HCT116 (cell line): ENCODE measurements around the gene DPF3. TPM values are rescaled to one million over a fixed set of nuclear protein-coding genes. Genes with fewer than 3 reads are reported as not detected.

ENCODE experiments used
- ATAC-seq: fragments of 200-7000 bp; cut with Tn5 transposase; 2 replicates; pipeline ENCODE4 v1.9.1; 2020; ENCODE audit warnings: mild to moderate bottlenecking, moderate library complexity
- BruUV-seq: library from RNA; stranded (reverse); fragments of 400-500 nt; replicated peaks from 2 replicates; lab custom pipeline; 2021; lab: Mats Ljungman, UMichigan
- CTCF ChIA-PET: fragments of 300-600 bp; sonication (Branson Sonifier 250); formaldehyde crosslinking; loops from one replicate; lab custom pipeline; 2021; ENCODE audit warnings: antibody characterized with exemption; lab: Charles Lee
- POLR2A ChIA-PET: fragments of 300-600, 350-600 bp; sonication (Branson Sonifier 250); formaldehyde crosslinking; loops from one replicate; lab custom pipeline; 2021; ENCODE audit warnings: antibody characterized with exemption; lab: Charles Lee
- RAD21 ChIA-PET, 2 experiments: fragments of 300-600 bp; sonication (Branson Sonifier 250); formaldehyde crosslinking; loops; one replicate each; lab custom pipeline; 2023; ENCODE audit warnings: low total read pairs in 2 of 2; ENCODE audit not compliant: uncharacterized antibody in 2 of 2, unreplicated experiment in 2 of 2, low non-redundant PET in 1 of 2; lab: Charles Lee
- DNase-seq: peaks from one replicate; pipeline ENCODE4 v3.0.0-alpha.2; 2010; ENCODE audit warnings: low read depth, low spot score
- H2AFZ ChIP-seq: fragments of 200-600 bp; shearing (Covaris generic), sonication (generic); 2 replicates; pipeline ENCODE4 v1.6.1; 2017; ENCODE audit warnings: low read depth, mixed run types, mixed read lengths, antibody characterized with exemption, low read length; ENCODE audit not compliant: poor library complexity, severe bottlenecking
- H3K27ac ChIP-seq: 2 replicates; pipeline ENCODE4 v1.5.1; 2012; ENCODE audit warnings: low read depth, low read length
- H3K27me3 ChIP-seq: fragments of 200-600 bp; sonication (generic); 2 replicates; pipeline ENCODE4 v1.6.1; 2016; ENCODE audit warnings: mixed run types, low read length, mixed read lengths; ENCODE audit not compliant: insufficient read depth
- H3K36me3 ChIP-seq, 2 experiments: fragments of 200-500 bp in 1 of 2; fragments of 200-600 bp in 1 of 2; sonication (Bioruptor generic) in 1 of 2; sonication (generic) in 1 of 2; 2 replicates each; pipeline versions ENCODE4 v1.5.1 to v1.6.1; 2014 to 2016; ENCODE audit warnings: low read length in 2 of 2, inconsistent platforms in 1 of 2, mixed read lengths in 1 of 2, mixed run types in 1 of 2; ENCODE audit not compliant: insufficient read depth in 2 of 2, control insufficient read depth in 1 of 2
- H3K4me1 ChIP-seq, 2 experiments: fragments of 200-600 bp in 1 of 2; sonication (generic) in 1 of 2; 2 replicates each; pipeline versions ENCODE4 v1.5.1 to v1.6.1; 2012 to 2017; ENCODE audit warnings: low read length in 2 of 2, inconsistent platforms in 1 of 2, mild to moderate bottlenecking in 1 of 2, mixed read lengths in 1 of 2, mixed run types in 1 of 2, moderate library complexity in 1 of 2; ENCODE audit not compliant: insufficient read depth in 2 of 2, control insufficient read depth in 1 of 2
- H3K4me2 ChIP-seq: fragments of 200-600 bp; sonication (generic); 2 replicates; pipeline ENCODE4 v1.6.1; 2017; ENCODE audit warnings: mixed run types, low read length, mixed read lengths
- H3K4me3 ChIP-seq, 2 experiments: fragments of 200-600 bp in 1 of 2; sonication (generic) in 1 of 2; replicated peaks in 1 of 2; 2 replicates each; pipeline ENCODE4 v1.5.1; 2011 to 2016; ENCODE audit warnings: low read length in 2 of 2, control low read depth in 1 of 2, low read depth in 1 of 2, mild to moderate bottlenecking in 1 of 2, mixed read lengths in 1 of 2, mixed run types in 1 of 2
- H3K79me2 ChIP-seq: fragments of 200-600 bp; sonication (generic); 2 replicates; pipeline ENCODE4 v1.6.1; 2017; ENCODE audit warnings: mild to moderate bottlenecking, mixed run types, low read length, moderate library complexity, mixed read lengths; ENCODE audit not compliant: insufficient read depth
- H3K9ac ChIP-seq: fragments of 200-600 bp; sonication (generic); 2 replicates; pipeline ENCODE4 v1.6.1; 2016; ENCODE audit warnings: low read length, mixed read lengths
- H3K9me2 ChIP-seq: fragments of 200-600 bp; sonication (generic), shearing (Covaris generic); 2 replicates; pipeline ENCODE4 v1.6.1; 2017; ENCODE audit warnings: mixed run types, mild to moderate bottlenecking, moderate library complexity; ENCODE audit not compliant: insufficient read depth
- H3K9me3 ChIP-seq, 2 experiments: fragments of 200-500 bp in 1 of 2; fragments of 200-600 bp in 1 of 2; sonication (Bioruptor generic) in 1 of 2; sonication (generic) in 1 of 2; 2 replicates each; pipeline ENCODE4 v1.6.1; 2014 to 2017; ENCODE audit warnings: low read length in 2 of 2, mixed read lengths in 2 of 2, inconsistent platforms in 1 of 2, low read depth in 1 of 2, mild to moderate bottlenecking in 1 of 2, mixed run types in 1 of 2, moderate library complexity in 1 of 2; ENCODE audit not compliant: control insufficient read depth in 1 of 2, insufficient read depth in 1 of 2
- H4K20me1 ChIP-seq: fragments of 200-600 bp; sonication (generic), shearing (Covaris generic); 2 replicates; pipeline ENCODE4 v1.6.1; 2017; ENCODE audit warnings: mixed run types, mild to moderate bottlenecking, moderate library complexity; ENCODE audit not compliant: insufficient read depth
- CBX3 ChIP-seq: IDR thresholded peaks from 2 replicates; pipeline ENCODE4 v1.6.1; 2012; ENCODE audit warnings: low read depth
- CEBPB ChIP-seq: IDR thresholded peaks from 2 replicates; pipeline ENCODE4 v1.6.1; 2012; ENCODE audit warnings: low read depth
- EGR1 ChIP-seq: IDR thresholded peaks from 2 replicates; pipeline ENCODE4 v1.6.1; 2012; ENCODE audit warnings: low read depth
- ELF1 ChIP-seq: IDR thresholded peaks from 2 replicates; pipeline ENCODE4 v1.6.1; 2012; ENCODE audit warnings: low read depth, borderline replicate concordance
- EZH2 ChIP-seq: fragments of 200-600 bp; sonication (generic); IDR thresholded peaks from 2 replicates; pipeline ENCODE4 v1.6.1; 2017; ENCODE audit warnings: antibody characterized with exemption, mixed run types
- EZH2phosphoT487 ChIP-seq: fragments of 200-600 bp; IDR thresholded peaks from 2 replicates; pipeline ENCODE4 v1.6.1; 2018; ENCODE audit warnings: antibody characterized with exemption, borderline replicate concordance
- FOSL1 ChIP-seq: IDR thresholded peaks from 2 replicates; pipeline ENCODE4 v1.6.1; 2012; ENCODE audit warnings: low read depth
- JUND ChIP-seq: IDR thresholded peaks from 2 replicates; pipeline ENCODE4 v1.6.1; 2012
- MAX ChIP-seq: IDR thresholded peaks from 2 replicates; pipeline ENCODE4 v1.6.1; 2012
- POLR2A ChIP-seq: IDR thresholded peaks from 2 replicates; pipeline ENCODE4 v1.7.0; 2011; ENCODE audit warnings: borderline replicate concordance; ENCODE audit not compliant: insufficient read depth, insufficient read length; ENCODE audit errors: extremely low read depth
- POLR2AphosphoS5 ChIP-seq: IDR thresholded peaks from 2 replicates; pipeline ENCODE4 v1.6.1; 2011; ENCODE audit warnings: mild to moderate bottlenecking, low read depth, low read length, moderate library complexity
- RAD21 ChIP-seq: IDR thresholded peaks from 2 replicates; pipeline ENCODE4 v1.6.1; 2012; ENCODE audit warnings: low read depth, mild to moderate bottlenecking
- SIN3A ChIP-seq: IDR thresholded peaks from 2 replicates; pipeline ENCODE4 v1.6.1; 2012; ENCODE audit warnings: low read depth
- SP1 ChIP-seq: IDR thresholded peaks from 2 replicates; pipeline ENCODE4 v1.6.1; 2012; ENCODE audit warnings: low read depth
- SRF ChIP-seq: IDR thresholded peaks from 2 replicates; pipeline ENCODE4 v1.6.1; 2012; ENCODE audit warnings: low read depth
- YY1 ChIP-seq: IDR thresholded peaks from 2 replicates; pipeline ENCODE4 v1.6.1; 2011; ENCODE audit warnings: low read length, low read depth, moderate library complexity, mild to moderate bottlenecking; ENCODE audit not compliant: insufficient replicate concordance; ENCODE audit errors: extremely low read depth
- ZFX ChIP-seq: fragments of 450-650 bp; IDR thresholded peaks from 2 replicates; pipeline ENCODE4 v1.6.1; 2017
- ZNF274 ChIP-seq: fragments of 200-500 bp; sonication (Bioruptor generic); IDR thresholded peaks from 2 replicates; pipeline ENCODE4 v1.6.1; 2014; ENCODE audit warnings: mild to moderate bottlenecking, low read depth, low read length, inconsistent platforms
- intact Hi-C: fragments of 100-400 bp; cut with micrococcal nuclease; formaldehyde crosslinking; loops from 2 replicates; pipeline ENCODE4 v1.10.0; 2022
- total RNA-seq: library from RNA; stranded (reverse); gene quantifications from one replicate; pipeline ENCODE4 v1.2.1, GENCODE V29; 2021; ENCODE audit not compliant: unreplicated experiment
- TF ChIP-seq, protein P1 (sequence below): IDR thresholded peaks from 2 replicates; pipeline ENCODE4 v1.6.1; 2012; ENCODE audit warnings: low read depth
- TF ChIP-seq, protein P2 (sequence below), 3 experiments: fragments of 200-600 bp in 1 of 3; sonication (generic) in 1 of 3; IDR thresholded peaks in 2 of 3; conservative IDR thresholded peaks in 1 of 3; 2 replicates each; pipeline ENCODE4 v1.5.1; 2012 to 2017; ENCODE audit warnings: low read depth in 2 of 3, low read length in 2 of 3, antibody characterized with exemption in 1 of 3, borderline replicate concordance in 1 of 3, control low read depth in 1 of 3, mild to moderate bottlenecking in 1 of 3, mixed read lengths in 1 of 3, mixed run types in 1 of 3, moderate library complexity in 1 of 3; ENCODE audit not compliant: insufficient read depth in 1 of 3

The DPF3 gene
- total RNA-seq, 1 experiment from 2014 or later: 0.27 TPM

DNA sequence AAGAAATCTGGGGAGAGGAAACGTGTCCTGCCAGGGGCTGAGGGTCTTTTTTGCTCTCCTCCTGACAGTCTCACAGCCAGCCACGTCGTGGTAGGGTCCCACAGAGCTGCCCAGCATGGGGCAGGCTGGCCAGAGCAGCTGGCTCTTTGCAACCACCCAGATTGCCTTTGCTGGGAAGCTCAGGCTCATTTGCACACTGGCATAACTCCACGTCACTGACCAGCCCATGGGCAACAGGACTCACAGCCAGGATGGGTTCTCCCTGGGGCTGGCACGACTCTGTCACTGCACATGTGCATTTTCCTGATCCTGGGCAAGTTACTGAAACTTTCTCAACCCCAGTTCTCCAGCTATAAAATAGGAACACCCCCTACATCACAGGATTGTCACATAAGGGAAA, 242.2 kb downstream of the DPF3 start:
- Histone ChIP-seq H3K9ac (no peak overlapping the region), H3K27me3 (peaks cover 35% of the 10 kb centered on the region; the same call in 1 of the 2 replicates)
- BruUV-seq: no TSS peak

More for the DNA sequence above, 242.2 kb downstream of the DPF3 start:
- DNase-seq (no peak), ATAC-seq (no peak)
- Histone ChIP-seq H3K79me2 (no peaks in the 10 kb centered on the region), H3K9me2 (no peaks in the 10 kb centered on the region), H3K9me3 (no peaks in the 10 kb centered on the region), H3K27ac (no peak overlapping the region), H4K20me1 (no peaks in the 10 kb centered on the region), H2AFZ (no peak overlapping the region), H3K4me3 (no peak overlapping the region), H3K4me1 (no peaks in the 10 kb centered on the region), H3K36me3 (no peaks in the 10 kb centered on the region), H3K4me2 (no peak overlapping the region)
- ChIA-PET RAD21 (no interaction called here), POLR2A (no interaction called here), CTCF (no interaction called here)
- intact Hi-C loops: no loop called here
- no peak for TF ChIP-seq ZNF274
- TF ChIP-seq POLR2AphosphoS5: no peak
- TF ChIP-seq SIN3A: no peak
- TF ChIP-seq ELF1: no peak
- no peak for TF ChIP-seq EGR1
- no peak for TF ChIP-seq POLR2A
- no peak for TF ChIP-seq SP1
- no peak for TF ChIP-seq RAD21
- no peak for TF ChIP-seq MAX
- no peak for TF ChIP-seq SRF
- TF ChIP-seq CBX3: no peak
- no peak for TF ChIP-seq ZFX
- TF ChIP-seq EZH2phosphoT487: no peak
- TF ChIP-seq FOSL1: no peak
- no peak for TF ChIP-seq JUND
- TF ChIP-seq, protein P1, sequence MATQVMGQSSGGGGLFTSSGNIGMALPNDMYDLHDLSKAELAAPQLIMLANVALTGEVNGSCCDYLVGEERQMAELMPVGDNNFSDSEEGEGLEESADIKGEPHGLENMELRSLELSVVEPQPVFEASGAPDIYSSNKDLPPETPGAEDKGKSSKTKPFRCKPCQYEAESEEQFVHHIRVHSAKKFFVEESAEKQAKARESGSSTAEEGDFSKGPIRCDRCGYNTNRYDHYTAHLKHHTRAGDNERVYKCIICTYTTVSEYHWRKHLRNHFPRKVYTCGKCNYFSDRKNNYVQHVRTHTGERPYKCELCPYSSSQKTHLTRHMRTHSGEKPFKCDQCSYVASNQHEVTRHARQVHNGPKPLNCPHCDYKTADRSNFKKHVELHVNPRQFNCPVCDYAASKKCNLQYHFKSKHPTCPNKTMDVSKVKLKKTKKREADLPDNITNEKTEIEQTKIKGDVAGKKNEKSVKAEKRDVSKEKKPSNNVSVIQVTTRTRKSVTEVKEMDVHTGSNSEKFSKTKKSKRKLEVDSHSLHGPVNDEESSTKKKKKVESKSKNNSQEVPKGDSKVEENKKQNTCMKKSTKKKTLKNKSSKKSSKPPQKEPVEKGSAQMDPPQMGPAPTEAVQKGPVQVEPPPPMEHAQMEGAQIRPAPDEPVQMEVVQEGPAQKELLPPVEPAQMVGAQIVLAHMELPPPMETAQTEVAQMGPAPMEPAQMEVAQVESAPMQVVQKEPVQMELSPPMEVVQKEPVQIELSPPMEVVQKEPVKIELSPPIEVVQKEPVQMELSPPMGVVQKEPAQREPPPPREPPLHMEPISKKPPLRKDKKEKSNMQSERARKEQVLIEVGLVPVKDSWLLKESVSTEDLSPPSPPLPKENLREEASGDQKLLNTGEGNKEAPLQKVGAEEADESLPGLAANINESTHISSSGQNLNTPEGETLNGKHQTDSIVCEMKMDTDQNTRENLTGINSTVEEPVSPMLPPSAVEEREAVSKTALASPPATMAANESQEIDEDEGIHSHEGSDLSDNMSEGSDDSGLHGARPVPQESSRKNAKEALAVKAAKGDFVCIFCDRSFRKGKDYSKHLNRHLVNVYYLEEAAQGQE: no peak
- no peak for TF ChIP-seq CEBPB
- no peak for TF ChIP-seq EZH2
- TF ChIP-seq YY1: no peak
- TF ChIP-seq, protein P2, sequence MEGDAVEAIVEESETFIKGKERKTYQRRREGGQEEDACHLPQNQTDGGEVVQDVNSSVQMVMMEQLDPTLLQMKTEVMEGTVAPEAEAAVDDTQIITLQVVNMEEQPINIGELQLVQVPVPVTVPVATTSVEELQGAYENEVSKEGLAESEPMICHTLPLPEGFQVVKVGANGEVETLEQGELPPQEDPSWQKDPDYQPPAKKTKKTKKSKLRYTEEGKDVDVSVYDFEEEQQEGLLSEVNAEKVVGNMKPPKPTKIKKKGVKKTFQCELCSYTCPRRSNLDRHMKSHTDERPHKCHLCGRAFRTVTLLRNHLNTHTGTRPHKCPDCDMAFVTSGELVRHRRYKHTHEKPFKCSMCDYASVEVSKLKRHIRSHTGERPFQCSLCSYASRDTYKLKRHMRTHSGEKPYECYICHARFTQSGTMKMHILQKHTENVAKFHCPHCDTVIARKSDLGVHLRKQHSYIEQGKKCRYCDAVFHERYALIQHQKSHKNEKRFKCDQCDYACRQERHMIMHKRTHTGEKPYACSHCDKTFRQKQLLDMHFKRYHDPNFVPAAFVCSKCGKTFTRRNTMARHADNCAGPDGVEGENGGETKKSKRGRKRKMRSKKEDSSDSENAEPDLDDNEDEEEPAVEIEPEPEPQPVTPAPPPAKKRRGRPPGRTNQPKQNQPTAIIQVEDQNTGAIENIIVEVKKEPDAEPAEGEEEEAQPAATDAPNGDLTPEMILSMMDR (IDR thresholded peaks at IDR 0.05 in 2 of 3, conservative IDR thresholded peaks at IDR 0.05 in 1 of 3; ENCODE audit: borderline replicate concordance in 1 of 3, insufficient read depth in 1 of 3, low read depth in 2 of 3, low read length in 2 of 3): no peak
